H1 (cell line): Measurements from ENCODE around the gene MCF2L. TPM values are rescaled to one million over a fixed set of nuclear protein-coding genes. Genes with fewer than 3 reads are reported as not detected.
A peak's percentile ranks its signal among the peaks of the same experiment; 100 is the strongest.

Experiments used
- CTCF ChIA-PET: fragments of 300-600 bp; sonication (Branson Sonifier 250); formaldehyde crosslinking; loops from one replicate; lab custom pipeline; 2021; ENCODE audit not compliant: partially characterized antibody; lab: Charles Lee
- POLR2A ChIA-PET: fragments of 300-600 bp; sonication (Branson Sonifier 250); formaldehyde crosslinking; loops from one replicate; lab custom pipeline; 2021; ENCODE audit warnings: inconsistent platforms; ENCODE audit not compliant: partially characterized antibody; lab: Charles Lee
- DNase-seq, 2 experiments: peaks; one replicate each; pipeline versions ENCODE4 v3.0.0 to v3.0.0-alpha.2; 2010 to 2022; ENCODE audit warnings: low spot score in 2 of 2, low read depth in 1 of 2, mixed read lengths in 1 of 2
- FAIRE-seq: peaks from 2 replicates; lab custom pipeline; 2011; peaks lifted over from hg19 to GRCh38; lab: Jason Lieb, UNC
- H2AFZ ChIP-seq: 2 replicates; pipeline ENCODE4 v1.8.1; 2012; ENCODE audit warnings: low read length, inconsistent platforms
- H2AK5ac ChIP-seq: 2 replicates; pipeline ENCODE4 v1.6.1; 2013; ENCODE audit warnings: low read depth, low read length
- H2BK120ac ChIP-seq: replicated peaks from 2 replicates; pipeline ENCODE3; 2013; ENCODE audit warnings: low read depth, low read length, inconsistent platforms
- H2BK12ac ChIP-seq: 2 replicates; pipeline ENCODE4 v1.6.1; 2013; ENCODE audit warnings: low read depth, low read length
- H2BK15ac ChIP-seq: 2 replicates; pipeline ENCODE4 v1.6.1; 2013; ENCODE audit warnings: low read length
- H2BK20ac ChIP-seq: 2 replicates; pipeline ENCODE4 v1.6.1; 2013; ENCODE audit warnings: low read length
- H2BK5ac ChIP-seq: 2 replicates; pipeline ENCODE4 v1.6.1; 2013; ENCODE audit warnings: low read depth, low read length
- H3K14ac ChIP-seq: 2 replicates; pipeline ENCODE4 v1.6.1; 2013; ENCODE audit warnings: inconsistent platforms; ENCODE audit not compliant: insufficient read length
- H3K18ac ChIP-seq: 2 replicates; pipeline ENCODE4 v1.6.1; 2013; ENCODE audit warnings: low read length; ENCODE audit errors: extremely low read depth
- H3K23ac ChIP-seq: 2 replicates; pipeline ENCODE4 v1.6.1; 2013; ENCODE audit warnings: inconsistent platforms; ENCODE audit not compliant: insufficient read length
- H3K23me2 ChIP-seq: 2 replicates; pipeline ENCODE4 v1.6.1; 2013; ENCODE audit warnings: low read depth, low read length
- H3K27ac ChIP-seq: 2 replicates; pipeline ENCODE4 v1.6.1; 2011; ENCODE audit warnings: low read depth, low read length, inconsistent platforms
- H3K27me3 ChIP-seq, 4 experiments: replicated peaks in 1 of 4; 1 replicate in 1 of 4; 2 replicates in 3 of 4; pipeline versions ENCODE4 v1.6.1 to v1.8.1; 2011 to 2013; ENCODE audit warnings: low read length in 3 of 4, mild to moderate bottlenecking in 3 of 4, inconsistent platforms in 2 of 4, mixed read lengths in 2 of 4, moderate library complexity in 1 of 4; ENCODE audit not compliant: control insufficient read depth in 3 of 4, insufficient read depth in 3 of 4; ENCODE audit errors: extremely low read depth in 1 of 4
- H3K36me3 ChIP-seq, 4 experiments: 2 replicates each; pipeline versions ENCODE4 v1.6.1 to v1.8.1; 2011 to 2013; ENCODE audit warnings: mild to moderate bottlenecking in 4 of 4, low read length in 3 of 4, moderate library complexity in 2 of 4, control low read depth in 1 of 4, inconsistent platforms in 1 of 4; ENCODE audit not compliant: insufficient read depth in 4 of 4, control insufficient read depth in 2 of 4
- H3K4ac ChIP-seq: replicated peaks from 2 replicates; pipeline ENCODE3; 2013; ENCODE audit warnings: low read length, low read depth, mixed read lengths, inconsistent platforms; ENCODE audit not compliant: insufficient read length
- H3K4me1 ChIP-seq, 4 experiments: replicated peaks in 1 of 4; 1 replicate in 1 of 4; 2 replicates in 3 of 4; pipeline versions ENCODE4 v1.6.1 to v1.8.1; 2011 to 2013; ENCODE audit warnings: low read length in 3 of 4, inconsistent platforms in 2 of 4, mixed read lengths in 1 of 4; ENCODE audit not compliant: insufficient read depth in 4 of 4, control insufficient read depth in 3 of 4
- H3K4me2 ChIP-seq, 2 experiments: 2 replicates each; pipeline versions ENCODE4 v1.6.1 to v1.8.1; 2011 to 2013; ENCODE audit warnings: low read depth in 2 of 2, low read length in 2 of 2, control low read depth in 1 of 2, inconsistent platforms in 1 of 2, mild to moderate bottlenecking in 1 of 2; ENCODE audit not compliant: insufficient read depth in 1 of 2
- H3K4me3 ChIP-seq, 4 experiments: fragments of 200-600, 300-600 bp in 1 of 4; sonication (generic), shearing (Covaris generic), sonication (Bioruptor Twin) in 1 of 4; 2 replicates each; pipeline versions ENCODE4 v1.5.1 to v1.8.1; 2011 to 2016; ENCODE audit warnings: low read length in 4 of 4, low read depth in 3 of 4, control low read depth in 2 of 4, inconsistent platforms in 2 of 4, mild to moderate bottlenecking in 2 of 4, mixed read lengths in 1 of 4, moderate library complexity in 1 of 4; ENCODE audit not compliant: insufficient read depth in 2 of 4; ENCODE audit errors: extremely low read depth in 1 of 4
- H3K56ac ChIP-seq: replicated peaks from 2 replicates; pipeline ENCODE3; 2013; ENCODE audit warnings: low read depth, mild to moderate bottlenecking, mixed read lengths, low read length, inconsistent platforms; ENCODE audit not compliant: insufficient read length
- H3K79me1 ChIP-seq: 2 replicates; pipeline ENCODE4 v1.6.1; 2013; ENCODE audit warnings: low read depth, low read length, control low read depth
- H3K79me2 ChIP-seq, 2 experiments: 2 replicates each; pipeline versions ENCODE4 v1.6.1 to v1.8.1; 2012 to 2013; ENCODE audit warnings: low read length in 2 of 2, mild to moderate bottlenecking in 2 of 2, inconsistent platforms in 1 of 2; ENCODE audit not compliant: insufficient read depth in 2 of 2, control insufficient read depth in 1 of 2
- H3K9ac ChIP-seq, 4 experiments: replicated peaks in 1 of 4; 1 replicate in 1 of 4; 2 replicates in 3 of 4; pipeline versions ENCODE4 v1.6.1 to v1.8.1; 2011 to 2013; ENCODE audit warnings: low read depth in 3 of 4, low read length in 3 of 4, control low read depth in 2 of 4, mild to moderate bottlenecking in 2 of 4, moderate library complexity in 2 of 4, inconsistent platforms in 1 of 4; ENCODE audit errors: extremely low read depth in 1 of 4
- H3K9me3 ChIP-seq, 2 experiments: 2 replicates each; pipeline versions ENCODE4 v1.6.1 to v1.8.1; 2012 to 2013; ENCODE audit warnings: mild to moderate bottlenecking in 2 of 2, moderate library complexity in 2 of 2, control low read depth in 1 of 2, inconsistent platforms in 1 of 2, low read depth in 1 of 2, low read length in 1 of 2, mixed read lengths in 1 of 2; ENCODE audit not compliant: insufficient read depth in 2 of 2
- H4K20me1 ChIP-seq, 2 experiments: replicated peaks in 1 of 2; 2 replicates each; pipeline versions ENCODE3 to v1.8.1; 2011 to 2013; ENCODE audit warnings: inconsistent platforms in 2 of 2, low read length in 2 of 2, mild to moderate bottlenecking in 1 of 2; ENCODE audit not compliant: insufficient read depth in 2 of 2, control insufficient read depth in 1 of 2
- H4K5ac ChIP-seq: 2 replicates; pipeline ENCODE4 v1.6.1; 2013; ENCODE audit warnings: low read length, low read depth, mixed read lengths, inconsistent platforms; ENCODE audit not compliant: insufficient read length
- H4K8ac ChIP-seq: 2 replicates; pipeline ENCODE4 v1.8.0; 2013; ENCODE audit warnings: mild to moderate bottlenecking, moderate library complexity, low read length, inconsistent platforms; ENCODE audit not compliant: insufficient read depth; ENCODE audit errors: extremely low read depth
- H4K91ac ChIP-seq: replicated peaks from 2 replicates; pipeline ENCODE3; 2013; ENCODE audit warnings: low read length, mixed read lengths, inconsistent platforms; ENCODE audit not compliant: insufficient read length
- JUND ChIP-seq: IDR thresholded peaks from 2 replicates; pipeline ENCODE4 v1.6.1; 2011; ENCODE audit warnings: mild to moderate bottlenecking, improper control_type of control experiment, low read length
- NANOG ChIP-seq: IDR thresholded peaks from 2 replicates; pipeline ENCODE4 v1.6.1; 2011; ENCODE audit warnings: low read length, low read depth, mild to moderate bottlenecking, inconsistent platforms; ENCODE audit not compliant: insufficient read depth, poor library complexity, severe bottlenecking
- NRF1 ChIP-seq: IDR thresholded peaks from 2 replicates; pipeline ENCODE4 v1.6.1; 2011; ENCODE audit warnings: mild to moderate bottlenecking, low read depth, low read length, improper control_type of control experiment
- POU5F1 ChIP-seq: IDR thresholded peaks from 2 replicates; pipeline ENCODE4 v1.6.1; 2011; ENCODE audit warnings: low read depth, mild to moderate bottlenecking, low read length, moderate library complexity
- SIX5 ChIP-seq: IDR thresholded peaks from 2 replicates; pipeline ENCODE4 v1.6.1; 2011; ENCODE audit warnings: mild to moderate bottlenecking, low read depth, low read length
- TEAD4 ChIP-seq: IDR thresholded peaks from 2 replicates; pipeline ENCODE4 v1.6.1; 2012; ENCODE audit warnings: low read depth, low read length, inconsistent platforms, mixed read lengths
- WGBS, 2 experiments: shearing (Covaris generic) in 1 of 2; methylation state at CpG; one replicate each; pipeline versions ENCODE4 v1.1.6 to v1.1.7; 2013 to 2015; ENCODE audit warnings: low lambda C conversion rate in 2 of 2, mixed read lengths in 2 of 2, inconsistent platforms in 1 of 2, low coverage in 1 of 2, missing lambda C conversion rate in 1 of 2; ENCODE audit not compliant: insufficient replicate concordance in 2 of 2, insufficient coverage in 1 of 2, insufficient read length in 1 of 2; ENCODE audit errors: extremely low coverage in 1 of 2, missing lambda C conversion rate in 1 of 2; 5-methylcytosine and 5-hydroxymethylcytosine counted together
- polyA plus RNA-seq, 7 experiments: library from polyadenylated mRNA; depleted of rRNA in 3 of 7; stranded (reverse) in 5 of 7; unstranded in 2 of 7; fragments of >200 nt in 5 of 7; fragments of 200-250 nt in 2 of 7; gene quantifications; 1 replicate in 5 of 7; 2 replicates in 1 of 7; 4 replicates in 1 of 7; pipeline versions ENCODE4 v1.2.1 to v1.2.3, GENCODE V29; 2011 to 2013; ENCODE audit warnings: missing spikeins in 2 of 7, mixed read lengths in 2 of 7
- total RNA-seq: library from RNA; stranded (reverse); fragmentation: NEBNext Ultra II Directional; extraction: Animal tissue kit (Norgen Biotek cat#: 25700); gene quantifications from 2 replicates; pipeline ENCODE4 v1.2.1, GENCODE V29; 2021

MCF2L gene
- total and polyA plus RNA-seq, 2 of the 8 experiments (the other 6 are each of a cell fraction or from before 2014, with no cell fraction given), result 10.1 to 24.4 TPM

DNA sequence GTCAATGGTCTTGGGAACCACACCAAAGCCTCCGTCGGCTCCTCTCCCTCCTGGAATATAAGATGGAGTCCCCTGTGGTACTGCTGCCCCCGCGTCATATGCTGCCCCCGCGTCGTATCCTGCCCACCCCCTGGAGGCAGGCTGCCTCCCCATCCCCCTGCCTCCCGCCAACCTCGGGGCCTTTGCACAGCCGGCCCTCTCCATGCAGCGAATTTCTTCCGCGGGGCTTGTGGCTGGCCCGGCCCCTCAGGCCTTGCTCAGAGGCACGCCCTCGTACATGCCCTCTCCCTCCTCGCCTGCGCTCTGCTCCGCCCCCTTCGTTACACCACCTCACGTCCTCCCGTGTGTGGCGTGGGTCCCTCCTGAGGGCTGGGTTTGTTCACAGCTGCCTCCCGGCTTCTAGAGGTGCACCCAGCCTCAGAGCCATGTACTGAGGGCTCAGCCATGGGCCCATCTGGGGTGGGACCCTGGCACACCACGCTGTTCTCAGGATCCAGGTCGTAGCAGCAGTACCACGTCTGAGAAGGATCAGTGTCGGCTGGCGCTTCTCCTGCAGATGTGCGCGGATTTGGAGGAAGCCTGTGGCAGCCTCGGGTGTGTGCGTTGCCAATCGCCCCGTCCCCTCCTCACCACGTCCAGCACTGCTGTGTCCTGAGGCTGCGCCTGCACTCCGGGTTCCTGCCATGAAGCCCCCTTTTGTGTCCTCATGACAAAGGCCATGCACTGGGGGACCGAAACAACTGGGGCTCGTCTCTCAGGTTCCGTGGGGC lies 47.7 kb downstream of the MCF2L start:
- ChIA-PET CTCF (interaction anchor here (0.6 to 5.0 kb wide), 5 partner anchors 12 to 29 kb away, joined by 3 to 49 read pairs (median 3); no protein-coding TSS in a partner anchor), POLR2A (no interaction called here)
- Histone ChIP-seq H3K9me3 (no peaks in the 10 kb centered on the region), H2BK120ac (no peak overlapping the region), H2BK20ac (no peak overlapping the region), H3K9ac (no peak overlapping the region; a peak in 1 of 7 replicates), H3K79me2 (0 out of 4 replicates have a peak, but pooled peaks cover 0 to 2% of the 10 kb centered on the region in 2 experiments), H4K91ac (no peak overlapping the region), H2AFZ (no peak overlapping the region), H3K36me3 (no peaks in the 10 kb centered on the region), H3K4me2 (no peak overlapping the region), H4K5ac (no peak overlapping the region), H3K79me1 (no peaks in the 10 kb centered on the region; the same call in none of the 2 replicates), H3K4ac (no peak overlapping the region), H3K18ac (no peak overlapping the region), H3K27ac (no peak overlapping the region), H3K23me2 (peaks cover 3% of the 10 kb centered on the region; the same call in 1 of the 2 replicates), H3K4me1 (peaks cover 0 to under 1% (median 0%) of the 10 kb centered on the region in 4 experiments; a peak in 4 of 7 replicates), H3K23ac (no peak overlapping the region), H3K56ac (no peak overlapping the region), H2AK5ac (0 out of 2 replicates have a peak overlapping the region, but pooled peaks have one; percentile 24), H2BK5ac (no peak overlapping the region), H3K4me3 (no peak overlapping the region), H3K27me3 (no peaks in the 10 kb centered on the region), H4K8ac (no peak overlapping the region; the same call in 1 of the 2 replicates), H4K20me1 (peaks cover 0 to 5% of the 10 kb centered on the region in 2 experiments), H3K14ac (no peak overlapping the region), H2BK12ac (no peak overlapping the region), H2BK15ac (no peak overlapping the region)
- DNase-seq (no peak), FAIRE-seq (no peak)
- no peak for TF ChIP-seq SIX5
- no peak for TF ChIP-seq POU5F1
- TF ChIP-seq NRF1, result no peak
- TF ChIP-seq TEAD4, result no peak
- no peak for TF ChIP-seq NANOG
- no peak for TF ChIP-seq JUND
- WGBS, 2 experiments, result 89% methylated on average over 36 of the region's 41 CpGs; no CpG with 5 or more reads in 1 of the 2 experiments
